SK-N-SH (cell line): ENCODE results near the gene GABRD.

Experiments
- EZH2phosphoT487 ChIP-seq: fragments of 200-600 bp; sonication (generic); IDR thresholded peaks from 2 replicates; pipeline ENCODE4 v1.6.1; 2017; ENCODE audit warnings: low read depth, mixed run types, mild to moderate bottlenecking, antibody characterized with exemption, moderate library complexity, borderline replicate concordance
- GABPA ChIP-seq: IDR thresholded peaks from 2 replicates; pipeline ENCODE4 v1.4.0; 2012; ENCODE audit warnings: low read depth, mild to moderate bottlenecking
- TF ChIP-seq, protein P1 (sequence below): fragments of 200-600 bp; sonication (generic); IDR thresholded peaks from 2 replicates; pipeline ENCODE4 v1.6.1; 2017; ENCODE audit warnings: antibody characterized with exemption, mild to moderate bottlenecking, moderate library complexity

DNA sequence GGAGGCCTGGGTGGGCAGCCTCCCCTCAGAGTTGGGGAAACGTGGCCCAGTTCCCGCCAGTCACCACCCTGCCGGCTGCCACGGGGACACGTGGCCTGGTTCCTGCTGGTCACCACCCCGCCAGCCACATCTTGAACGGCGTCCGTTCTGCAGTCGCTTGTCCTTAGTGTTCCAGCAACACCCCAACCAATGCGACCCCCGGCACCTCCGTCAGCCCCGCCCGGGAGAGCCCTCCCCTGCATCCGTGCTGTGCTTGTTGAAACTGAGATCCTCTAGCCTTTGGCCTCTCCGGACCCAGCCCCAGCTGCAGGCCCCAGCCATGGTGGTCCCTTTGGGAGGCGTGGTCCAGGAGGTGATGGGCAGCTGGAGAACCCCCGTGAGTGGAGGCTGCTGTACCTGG is 49.8 kb downstream of the GABRD start:
- TF ChIP-seq, protein P1, sequence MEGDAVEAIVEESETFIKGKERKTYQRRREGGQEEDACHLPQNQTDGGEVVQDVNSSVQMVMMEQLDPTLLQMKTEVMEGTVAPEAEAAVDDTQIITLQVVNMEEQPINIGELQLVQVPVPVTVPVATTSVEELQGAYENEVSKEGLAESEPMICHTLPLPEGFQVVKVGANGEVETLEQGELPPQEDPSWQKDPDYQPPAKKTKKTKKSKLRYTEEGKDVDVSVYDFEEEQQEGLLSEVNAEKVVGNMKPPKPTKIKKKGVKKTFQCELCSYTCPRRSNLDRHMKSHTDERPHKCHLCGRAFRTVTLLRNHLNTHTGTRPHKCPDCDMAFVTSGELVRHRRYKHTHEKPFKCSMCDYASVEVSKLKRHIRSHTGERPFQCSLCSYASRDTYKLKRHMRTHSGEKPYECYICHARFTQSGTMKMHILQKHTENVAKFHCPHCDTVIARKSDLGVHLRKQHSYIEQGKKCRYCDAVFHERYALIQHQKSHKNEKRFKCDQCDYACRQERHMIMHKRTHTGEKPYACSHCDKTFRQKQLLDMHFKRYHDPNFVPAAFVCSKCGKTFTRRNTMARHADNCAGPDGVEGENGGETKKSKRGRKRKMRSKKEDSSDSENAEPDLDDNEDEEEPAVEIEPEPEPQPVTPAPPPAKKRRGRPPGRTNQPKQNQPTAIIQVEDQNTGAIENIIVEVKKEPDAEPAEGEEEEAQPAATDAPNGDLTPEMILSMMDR = no peak
- TF ChIP-seq EZH2phosphoT487 = no peak
- TF ChIP-seq GABPA = no peak
